NCI-H2171 (cell line): ENCODE results near the gene KIAA1549.
"Not testable (repeated sequence)": the region's sequence is repeated elsewhere in the genome, so short reads cannot be mapped to it uniquely, and the experiment has no call there.

Source experiments
- DNase-seq: peaks from one replicate; lab custom pipeline; 2025; lab: John Stamatoyannopoulos, UW

KIAA1549 gene

DNA sequence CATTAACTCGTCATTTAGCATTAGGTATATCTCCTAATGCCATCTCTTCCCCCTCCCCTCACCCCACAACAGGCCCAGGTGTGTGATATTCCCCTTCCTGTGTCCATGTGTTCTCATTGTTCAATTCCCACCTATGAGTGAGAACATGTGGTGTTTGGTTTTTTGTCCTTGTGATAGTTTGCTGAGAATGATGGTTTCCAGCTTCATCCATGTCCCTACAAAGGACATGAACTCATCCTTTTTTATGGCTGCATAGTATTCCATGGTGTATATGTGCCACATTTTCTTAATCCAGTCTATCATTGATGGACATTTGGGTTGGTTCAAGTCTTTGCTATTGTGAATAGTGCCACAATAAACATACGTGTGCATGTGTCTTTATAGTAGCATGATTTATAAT lies 169.9 kb downstream of the KIAA1549 start:
- not testable (repeated sequence) for DNase-seq

DNA sequence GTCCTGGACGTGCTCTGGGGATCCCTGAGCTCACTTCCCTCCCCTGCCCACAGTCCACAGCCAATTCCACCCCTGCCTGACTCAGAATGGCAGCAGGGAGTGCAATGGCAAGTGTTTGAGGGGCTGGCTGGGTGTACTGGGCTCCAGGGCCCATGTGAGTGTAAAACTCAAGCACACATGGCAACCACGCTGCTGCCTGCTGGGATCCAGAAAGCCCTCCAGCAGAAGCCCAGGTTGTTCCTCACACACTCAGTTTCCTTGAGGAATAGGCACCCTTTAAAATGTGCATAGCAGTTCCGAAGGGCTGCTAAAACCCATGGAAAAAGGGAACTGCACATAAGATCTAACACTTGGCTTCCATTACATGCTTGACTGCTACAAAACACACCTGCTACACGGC lies 171.8 kb downstream of the KIAA1549 start:
- DNase-seq = no peak

GRCh38 chr7:138804618-138805017 lies 176.6 kb downstream of the KIAA1549 start:
- DNase-seq = no peak

- no peak for DNase-seq
Measured at GRCh38 chr7:138802706-138803105, 178.5 kb downstream of the KIAA1549 start.

- DNase-seq = no peak
Measured at GRCh38 chr7:138801256-138801655, 179.9 kb downstream of the KIAA1549 start.

DNA sequence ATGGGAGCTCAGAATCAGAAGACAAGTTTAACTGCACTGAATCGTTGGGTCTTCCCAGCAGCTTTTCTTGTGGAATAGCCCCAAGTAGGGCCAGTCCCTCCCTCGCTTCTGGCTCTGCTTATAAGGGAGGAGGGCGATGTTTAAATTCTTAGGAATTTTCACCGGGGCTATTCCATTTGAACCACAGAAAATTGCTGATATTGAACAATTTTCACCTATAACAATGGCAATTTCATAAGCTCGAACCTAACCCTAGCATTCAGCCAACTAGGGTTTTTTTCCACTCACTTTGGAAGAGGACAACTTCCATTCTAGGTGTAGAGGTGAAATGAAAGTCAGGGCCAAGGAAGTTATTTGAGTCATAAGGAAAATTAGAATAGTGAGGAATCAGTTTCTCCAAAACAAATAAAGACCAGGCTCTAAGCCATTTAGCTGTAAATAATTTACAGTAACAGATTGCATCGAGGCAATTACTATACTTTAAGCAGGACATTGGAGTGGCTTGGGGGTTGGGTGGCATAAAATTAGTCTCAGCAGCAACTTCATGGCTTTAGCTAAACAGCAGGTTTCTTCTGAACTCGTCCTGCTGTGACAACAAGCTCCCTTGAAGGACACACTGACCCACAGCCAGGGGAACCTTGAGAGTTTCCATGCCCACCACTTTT lies 181.7 kb downstream of the KIAA1549 start:
- DNase-seq = no peak

GRCh38 chr7:138798836-138799235 lies 182.4 kb downstream of the KIAA1549 start:
- DNase-seq = no peak

DNA sequence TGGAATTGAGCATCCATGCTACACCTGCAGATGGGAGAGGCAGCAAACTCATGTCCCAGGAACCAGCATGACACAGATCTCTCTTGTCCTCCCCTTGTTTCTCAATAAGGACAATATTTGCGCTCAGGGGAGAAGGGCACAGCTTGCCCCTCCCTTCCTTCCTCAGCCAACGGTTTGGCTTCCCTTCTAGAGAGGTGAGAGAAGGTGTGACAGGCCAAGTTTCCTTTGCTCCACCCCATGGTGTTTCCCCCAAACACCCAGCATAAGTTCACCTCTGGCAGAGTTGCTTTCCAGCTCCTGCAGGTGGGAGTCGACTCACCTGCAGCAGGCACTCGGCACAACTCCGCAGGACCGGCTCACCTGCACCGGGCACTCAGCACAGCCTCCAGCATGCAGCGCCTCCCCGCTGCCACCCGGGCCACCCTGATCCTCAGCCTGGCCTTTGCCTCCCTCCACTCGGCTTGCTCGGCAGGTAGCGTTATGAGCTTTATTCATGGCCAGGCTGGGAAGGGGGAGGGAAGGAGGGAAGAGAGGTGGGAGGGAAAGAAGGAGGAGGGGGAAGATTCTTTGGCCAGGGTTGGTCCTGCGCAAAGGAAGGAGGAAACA lies 183.4 kb downstream of the KIAA1549 start, which contains the start of the genes ATP6V0A4 and TMEM213:
ATP6V0A4 (minus strand) TSS at position 482 of the 606 bp plus-strand sequence. CDS start 26,949 bp downstream, outside the sequence.
TMEM213 (plus strand) TSS at position 280 of the 606 bp plus-strand sequence; CDS start at position 391, 111 bp downstream.
- DNase-seq = no peak

GRCh38 chr7:138797046-138797445 lies 184.1 kb downstream of the KIAA1549 start:
- DNase-seq = not testable (repeated sequence)

DNA sequence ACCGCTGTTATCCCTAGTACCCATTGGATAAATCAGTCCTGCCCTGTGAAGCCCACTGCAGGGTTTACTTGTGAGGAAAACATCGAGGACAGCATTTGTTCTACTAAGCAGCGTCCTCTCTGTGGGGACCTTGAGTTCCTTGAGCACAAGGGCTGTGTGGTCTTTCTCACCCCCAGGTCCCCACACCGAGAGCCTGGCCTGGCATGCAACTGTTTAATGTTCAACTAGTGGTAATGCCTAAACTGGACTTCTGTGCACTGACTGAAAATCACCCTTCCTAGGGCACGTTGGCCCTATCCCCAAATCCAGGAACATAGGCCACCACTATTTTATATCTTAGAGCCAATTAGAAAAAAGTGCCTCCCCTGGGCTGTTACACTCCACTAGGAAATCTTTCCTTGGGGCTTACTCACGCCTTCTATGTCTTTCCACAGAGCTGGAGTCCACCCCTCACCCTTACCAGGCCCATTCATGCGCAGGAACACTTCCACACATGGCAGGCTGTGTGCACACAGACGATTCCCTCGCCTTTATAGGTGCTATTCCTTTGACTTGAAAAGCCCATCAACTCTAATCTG lies 185.1 kb downstream of the KIAA1549 start:
- DNase-seq = no peak

- no peak for DNase-seq
Measured at GRCh38 chr7:138785587-138786437, 195.4 kb downstream of the KIAA1549 start.

DNA sequence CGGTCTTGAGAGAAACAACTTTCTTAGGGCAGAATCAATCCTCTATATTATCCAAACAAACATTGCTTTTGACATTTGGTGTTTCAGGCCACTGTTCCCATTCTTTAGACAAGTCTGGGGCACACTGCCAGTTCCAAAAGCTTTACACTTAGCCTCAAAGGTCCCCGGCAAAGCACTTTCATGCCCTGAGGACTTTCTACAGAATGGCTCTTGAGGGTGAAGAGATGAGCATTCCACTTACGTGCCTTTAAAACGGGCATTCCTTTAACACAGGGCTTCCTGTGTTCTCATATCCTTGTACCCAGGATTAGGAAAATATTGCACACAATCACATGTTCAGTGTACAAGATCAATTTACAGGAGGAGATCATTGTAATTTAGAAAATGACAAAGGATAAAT lies 196.5 kb downstream of the KIAA1549 start:
- no peak for DNase-seq
